Kidney epithelial cell (primary cell): ENCODE measurements around the gene FYN. TPM values are rescaled to one million over a fixed set of nuclear protein-coding genes. Genes with fewer than 3 reads are reported as not detected.

Experiments
- DNase-seq: peaks from one replicate; pipeline ENCODE4 v3.0.0-alpha.2; 2010; ENCODE audit warnings: low read depth
- H3K27me3 ChIP-seq: 2 replicates; pipeline ENCODE4 v1.6.0; 2011; ENCODE audit warnings: low read length; ENCODE audit not compliant: control insufficient read depth, insufficient read depth
- H3K36me3 ChIP-seq: 2 replicates; pipeline ENCODE4 v1.5.1; 2011; ENCODE audit warnings: low read length; ENCODE audit not compliant: control insufficient read depth, insufficient read depth
- H3K4me3 ChIP-seq: 2 replicates; pipeline ENCODE4 v1.5.1; 2011; ENCODE audit warnings: low read depth, mild to moderate bottlenecking, control low read depth, low read length
- total RNA-seq: library from RNA; depleted of rRNA; stranded (reverse); fragments of >200 nt; gene quantifications from 2 replicates; pipeline ENCODE4 v1.2.3, GENCODE V29; 2015
- TF ChIP-seq, protein P1 (sequence below): IDR thresholded peaks from 2 replicates; pipeline ENCODE4 v1.5.1; 2011; ENCODE audit warnings: mild to moderate bottlenecking, moderate library complexity, low read length, control low read depth, inconsistent platforms; ENCODE audit not compliant: insufficient read depth, poor library complexity, severe bottlenecking

The FYN gene
- total RNA-seq, 1 donor from 2014 or later, result 133 TPM

- Histone ChIP-seq H3K27me3 (no peaks in the 10 kb centered on the region), H3K4me3 (no peak overlapping the region), H3K36me3 (no peaks in the 10 kb centered on the region)
- TF ChIP-seq, protein P1, sequence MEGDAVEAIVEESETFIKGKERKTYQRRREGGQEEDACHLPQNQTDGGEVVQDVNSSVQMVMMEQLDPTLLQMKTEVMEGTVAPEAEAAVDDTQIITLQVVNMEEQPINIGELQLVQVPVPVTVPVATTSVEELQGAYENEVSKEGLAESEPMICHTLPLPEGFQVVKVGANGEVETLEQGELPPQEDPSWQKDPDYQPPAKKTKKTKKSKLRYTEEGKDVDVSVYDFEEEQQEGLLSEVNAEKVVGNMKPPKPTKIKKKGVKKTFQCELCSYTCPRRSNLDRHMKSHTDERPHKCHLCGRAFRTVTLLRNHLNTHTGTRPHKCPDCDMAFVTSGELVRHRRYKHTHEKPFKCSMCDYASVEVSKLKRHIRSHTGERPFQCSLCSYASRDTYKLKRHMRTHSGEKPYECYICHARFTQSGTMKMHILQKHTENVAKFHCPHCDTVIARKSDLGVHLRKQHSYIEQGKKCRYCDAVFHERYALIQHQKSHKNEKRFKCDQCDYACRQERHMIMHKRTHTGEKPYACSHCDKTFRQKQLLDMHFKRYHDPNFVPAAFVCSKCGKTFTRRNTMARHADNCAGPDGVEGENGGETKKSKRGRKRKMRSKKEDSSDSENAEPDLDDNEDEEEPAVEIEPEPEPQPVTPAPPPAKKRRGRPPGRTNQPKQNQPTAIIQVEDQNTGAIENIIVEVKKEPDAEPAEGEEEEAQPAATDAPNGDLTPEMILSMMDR, result no peak
- no peak for DNase-seq
Measured at GRCh38 chr6:111674413-111674812, 198.8 kb downstream of the FYN start.

DNA sequence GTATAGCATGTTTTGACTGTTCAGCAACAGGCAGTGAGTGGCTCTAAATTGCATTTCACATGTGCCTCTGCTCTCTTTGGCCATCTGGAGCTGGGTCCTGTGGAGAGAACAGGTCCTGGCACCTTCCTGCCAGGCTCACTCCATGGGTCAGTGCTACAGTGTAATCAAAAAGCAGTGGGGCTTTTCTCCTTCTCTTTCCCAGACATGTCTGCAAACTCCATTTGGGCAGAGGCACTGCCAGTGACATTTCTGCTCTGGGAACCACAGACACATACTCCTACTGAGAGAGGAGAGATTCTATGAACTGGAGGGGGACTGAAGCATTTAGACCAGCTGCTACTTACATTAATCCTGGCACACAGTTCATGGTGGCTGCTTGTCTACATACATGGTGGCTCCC lies 199.3 kb downstream of the FYN start:
- TF ChIP-seq, protein P1, result no peak
- H3K27me3 ChIP-seq, result no peaks in the 10 kb centered on the region
- no peak for DNase-seq
- no peaks in the 10 kb centered on the region for H3K36me3 ChIP-seq
- H3K4me3 ChIP-seq, result no peak overlapping the region

DNA sequence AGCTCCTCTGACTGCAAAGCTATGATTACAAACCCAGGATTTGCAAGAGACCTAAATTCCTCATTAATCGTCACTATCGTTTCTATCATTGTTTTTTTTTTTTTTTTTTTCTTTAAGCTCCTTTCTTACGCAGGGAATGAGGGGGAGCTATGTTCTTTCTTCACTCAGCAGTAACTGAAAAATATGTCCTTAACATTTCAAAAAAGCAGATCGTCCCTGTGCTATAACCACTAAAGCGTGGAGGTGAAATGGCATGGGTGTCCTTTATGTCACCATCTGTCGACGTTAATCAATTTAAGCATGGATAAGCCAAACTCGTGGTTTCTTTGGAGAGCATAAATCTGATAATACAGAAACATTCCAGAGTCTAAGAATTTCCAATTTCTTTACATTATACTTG lies 199.7 kb downstream of the FYN start:
- no peaks in the 10 kb centered on the region for H3K36me3 ChIP-seq
- DNase-seq, result no peak
- no peaks in the 10 kb centered on the region for H3K27me3 ChIP-seq
- TF ChIP-seq, protein P1, result no peak
- no peak overlapping the region for H3K4me3 ChIP-seq

DNA sequence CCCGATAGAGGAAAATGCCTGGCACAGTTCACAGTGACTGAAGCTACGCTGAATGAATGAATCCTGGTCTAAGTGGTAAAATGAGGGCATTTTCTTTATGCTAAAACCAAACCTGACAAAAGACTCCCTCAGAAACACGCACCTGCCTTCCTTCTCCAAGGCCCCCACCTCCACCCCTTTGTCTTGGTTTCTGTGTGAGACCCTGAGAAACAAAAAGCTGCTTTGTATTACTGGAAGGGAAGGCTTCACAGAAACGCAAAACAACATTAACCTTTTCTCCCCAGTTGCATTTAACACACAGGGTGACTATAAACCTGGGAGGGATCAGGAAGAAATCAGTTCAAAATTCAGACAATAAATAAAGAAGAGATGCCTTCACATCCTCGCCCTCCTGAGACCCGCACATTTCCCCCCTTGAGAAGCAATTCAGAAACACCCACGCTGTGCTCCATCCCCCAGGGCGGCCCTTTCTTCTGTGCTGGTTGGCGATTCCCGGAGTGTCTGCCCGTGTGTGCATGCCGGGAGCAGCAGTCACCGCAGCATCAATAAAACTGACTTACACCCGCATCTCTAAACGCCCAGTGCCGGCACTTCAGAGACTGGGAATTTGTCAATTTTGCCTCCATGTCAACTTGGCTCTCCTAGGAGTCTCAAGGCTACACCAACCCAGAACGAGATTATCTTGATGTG lies 200.3 kb downstream of the FYN start:
- no peaks in the 10 kb centered on the region for H3K27me3 ChIP-seq
- H3K4me3 ChIP-seq, result no peak overlapping the region
- TF ChIP-seq, protein P1, result no peak
- H3K36me3 ChIP-seq, result no peaks in the 10 kb centered on the region
- DNase-seq, result no peak

DNA sequence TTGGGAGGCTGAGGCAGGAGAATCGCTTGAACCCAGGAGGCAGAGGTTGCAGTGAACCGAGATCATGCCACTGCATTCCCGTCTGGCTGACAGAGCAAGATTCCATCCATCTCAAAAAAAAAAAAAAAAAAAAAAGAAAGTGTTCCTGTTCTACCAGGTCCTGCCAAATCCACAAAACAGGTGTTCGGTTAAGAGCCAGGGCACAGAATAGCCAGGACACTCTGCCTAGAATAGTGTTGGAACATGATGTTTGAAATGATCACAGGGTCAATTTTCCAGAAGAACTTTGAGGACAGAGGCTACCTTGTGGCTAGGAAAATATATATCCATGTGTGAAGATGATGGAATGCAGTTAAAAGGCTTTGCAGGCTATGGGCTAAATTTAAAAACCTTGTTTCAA lies 203.9 kb downstream of the FYN start:
- H3K27me3 ChIP-seq, result no peaks in the 10 kb centered on the region
- no peaks in the 10 kb centered on the region for H3K36me3 ChIP-seq
- TF ChIP-seq, protein P1, result no peak
- DNase-seq, result no peak
- no peak overlapping the region for H3K4me3 ChIP-seq

- DNase-seq, result no peak
- Histone ChIP-seq H3K27me3 (no peaks in the 10 kb centered on the region), H3K36me3 (no peaks in the 10 kb centered on the region), H3K4me3 (no peak overlapping the region)
- TF ChIP-seq, protein P1, result peak; percentile 35
Measured at GRCh38 chr6:111668410-111668809, 204.8 kb downstream of the FYN start.
